Activated CD4-positive, alpha-beta T cell treated with anti-CD3 and anti-CD28 coated beads for 36 hours (primary cell): ENCODE measurements around the gene FLNC. TPM values are rescaled to one million over a fixed set of nuclear protein-coding genes. Genes with fewer than 3 reads are reported as not detected.
A peak's percentile ranks its signal among the peaks of the same experiment; 100 is the strongest.

ENCODE experiments used
- ATAC-seq: fragments of 200-7000 bp; cut with Tn5 transposase; one replicate; pipeline ENCODE4 v1.10.0; 2021; ENCODE audit warnings: mild to moderate bottlenecking, moderate library complexity
- CTCF ChIA-PET: fragments of 350-600 bp; sonication (Branson Sonifier 250); formaldehyde crosslinking; loops from one replicate; lab custom pipeline; 2021; ENCODE audit warnings: antibody characterized with exemption; lab: Charles Lee
- POLR2A ChIA-PET: fragments of 350-600 bp; sonication (Branson Sonifier 250); formaldehyde crosslinking; loops from one replicate; lab custom pipeline; 2021; ENCODE audit warnings: antibody characterized with exemption, inconsistent platforms; lab: Charles Lee
- DNase-seq: peaks from one replicate; pipeline ENCODE4 v3.0.0-alpha.2; 2020
- H3K27ac Mint-ChIP-seq: one replicate; pipeline ENCODE4 v1.8.0; 2021; ENCODE audit warnings: mixed read lengths
- H3K27me3 Mint-ChIP-seq: one replicate; pipeline ENCODE4 v1.8.0; 2021; ENCODE audit warnings: mixed read lengths
- H3K36me3 Mint-ChIP-seq: one replicate; pipeline ENCODE4 v1.8.0; 2021; ENCODE audit warnings: low read depth, mixed read lengths
- H3K4me1 Mint-ChIP-seq: one replicate; pipeline ENCODE4 v1.8.0; 2021; ENCODE audit warnings: mixed read lengths
- H3K4me3 Mint-ChIP-seq: one replicate; pipeline ENCODE4 v1.8.0; 2021; ENCODE audit warnings: mild to moderate bottlenecking, moderate library complexity, mixed read lengths
- H3K9me3 Mint-ChIP-seq: one replicate; pipeline ENCODE4 v1.8.0; 2021; ENCODE audit warnings: low read depth, mixed read lengths
- intact Hi-C, 2 experiments: fragments of 100-400 bp; cut with DNase I in 1 of 2; cut with micrococcal nuclease in 1 of 2; formaldehyde crosslinking; loops; one replicate each; pipeline versions ENCODE4 v1.14.2 to v1.15.1; 2022 to 2024; cut with DNase I, micrococcal nuclease
- total RNA-seq, 2 experiments: library from RNA; stranded (reverse); gene quantifications; one replicate each; pipeline ENCODE4 v1.2.3, GENCODE V29; 2021

FLNC gene
- total RNA-seq, 2 experiments from 2014 or later = 0.09 to 0.18 TPM

DNA sequence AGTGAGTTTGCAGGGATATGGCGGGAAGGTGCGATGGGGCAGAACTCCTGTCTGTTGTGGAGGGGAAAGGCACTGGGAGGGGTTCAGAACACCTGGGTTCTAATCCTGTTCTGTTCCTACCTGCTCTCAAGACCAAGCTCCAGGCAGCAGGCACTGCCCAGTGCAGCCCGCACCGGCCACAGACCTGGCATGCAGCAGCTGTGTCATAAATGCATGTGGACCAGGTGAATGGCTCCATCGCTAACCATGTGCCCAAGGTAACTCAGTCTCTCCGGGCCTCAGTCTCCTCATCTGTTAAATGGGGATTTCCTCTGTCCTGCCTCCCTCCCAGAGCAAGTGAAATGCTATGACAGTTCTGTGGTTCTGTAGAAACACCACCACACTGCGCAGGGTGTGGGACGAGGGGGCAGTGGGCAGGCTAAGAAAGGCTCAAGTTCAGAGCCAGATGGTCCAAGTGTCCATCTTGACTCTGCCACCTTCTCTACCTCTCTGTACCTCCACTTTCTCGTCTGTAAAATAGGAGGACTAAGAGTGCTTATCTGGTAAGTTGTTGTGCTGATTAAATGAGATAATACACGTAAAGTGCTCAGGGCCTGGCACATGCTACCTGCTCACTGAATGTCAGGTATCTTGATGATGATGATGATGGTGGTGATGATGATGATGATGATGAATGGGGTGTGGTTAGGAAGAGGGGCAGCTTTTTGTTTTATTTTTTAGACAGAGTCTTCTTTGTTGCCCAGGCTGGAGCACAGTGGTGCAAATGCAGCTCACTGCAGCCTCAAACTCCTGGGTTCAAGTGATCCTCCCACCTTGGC, 55.4 kb downstream of the FLNC start:
- ChIA-PET POLR2A (interaction anchor here (0.7 kb wide), 1 partner anchor 584 kb away, joined by 3 read pairs; no protein-coding TSS in a partner anchor), CTCF (interaction anchor here (0.6 to 4.3 kb wide), 4 partner anchors 9 to 206 kb away, joined by 3 to 49 read pairs (median 4); partner anchors contain the start of gene ATP6V1F)
- no peaks in the 10 kb centered on the region for H3K4me1 Mint-ChIP-seq
- DNase-seq (no peak), ATAC-seq (no peak)
- H3K4me3 Mint-ChIP-seq = no peak overlapping the region
- H3K36me3 Mint-ChIP-seq = no peaks in the 10 kb centered on the region
- intact Hi-C loops = no loop called here
- no peaks in the 10 kb centered on the region for H3K9me3 Mint-ChIP-seq
- H3K27me3 Mint-ChIP-seq = peaks cover 9% of the 10 kb centered on the region
- no peak overlapping the region for H3K27ac Mint-ChIP-seq

DNA sequence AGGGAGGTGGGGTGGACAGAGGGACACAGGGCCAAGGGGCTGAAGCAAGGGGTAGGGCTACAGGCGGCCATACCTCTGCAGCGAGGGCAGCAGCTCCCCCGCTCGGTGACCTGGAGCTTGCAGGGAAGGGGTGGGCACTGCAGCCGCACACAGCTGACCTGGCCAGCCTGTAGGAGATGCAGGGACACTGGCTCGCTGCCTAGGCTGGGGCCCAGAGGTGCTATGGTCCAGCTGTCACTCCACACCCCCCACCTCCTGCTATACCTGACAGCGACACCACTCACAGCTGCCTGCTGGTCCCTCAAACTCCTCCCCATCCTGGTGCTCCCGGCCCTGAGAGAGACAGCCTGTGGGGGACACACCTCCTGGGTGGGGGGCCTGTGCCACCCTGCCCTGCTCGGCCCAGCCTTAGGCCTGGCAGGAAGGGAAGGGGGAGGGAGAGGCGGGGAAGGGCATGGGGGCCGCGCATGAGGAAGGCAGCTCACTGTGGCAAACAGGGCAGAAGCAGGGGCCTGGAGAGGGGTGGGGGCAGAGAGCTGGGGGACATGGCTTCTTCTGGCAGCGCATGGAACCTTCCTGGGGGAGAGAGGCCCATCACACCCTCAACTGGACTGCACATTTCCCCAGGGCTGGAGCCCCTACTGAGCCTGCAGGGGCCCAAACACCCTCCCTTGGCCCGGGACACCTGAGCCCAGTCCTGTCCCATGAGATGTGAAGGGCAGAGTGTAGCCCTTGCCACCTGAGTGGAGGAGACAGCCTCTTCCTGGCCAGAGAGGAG, 56.4 kb downstream of the FLNC start:
- CTCF ChIA-PET = interaction anchor here (0.6 to 4.3 kb wide), 4 partner anchors 8 to 205 kb away, joined by 3 to 49 read pairs (median 4); partner anchors contain the start of gene ATP6V1F
- intact Hi-C loops = no loop called here
- POLR2A ChIA-PET = interaction anchor here (0.7 kb wide), 1 partner anchor 583 kb away, joined by 3 read pairs; no protein-coding TSS in a partner anchor
- Mint-ChIP-seq H3K9me3 (no peaks in the 10 kb centered on the region), H3K4me3 (no peak overlapping the region), H3K27me3 (peaks cover 9% of the 10 kb centered on the region), H3K4me1 (no peaks in the 10 kb centered on the region), H3K36me3 (no peaks in the 10 kb centered on the region), H3K27ac (no peak overlapping the region)
- no peak for ATAC-seq
- DNase-seq = no peak

- ChIA-PET CTCF (interaction anchor here (1.2 kb wide), 1 partner anchor 204 kb away, joined by 6 read pairs; no protein-coding TSS in a partner anchor), POLR2A (no interaction called here)
- no peak overlapping the region for H3K4me3 Mint-ChIP-seq
- no peak overlapping the region for H3K27ac Mint-ChIP-seq
- H3K27me3 Mint-ChIP-seq = peaks cover 13% of the 10 kb centered on the region
- H3K9me3 Mint-ChIP-seq = no peaks in the 10 kb centered on the region
- intact Hi-C loops = no loop called here
- ATAC-seq (no peak), DNase-seq (no peak)
- no peaks in the 10 kb centered on the region for H3K36me3 Mint-ChIP-seq
- no peaks in the 10 kb centered on the region for H3K4me1 Mint-ChIP-seq
Observed at GRCh38 chr7:128887169-128888038, 57.2 kb downstream of the FLNC start.

- Mint-ChIP-seq H3K4me1 (no peaks in the 10 kb centered on the region), H3K36me3 (no peaks in the 10 kb centered on the region), H3K4me3 (no peak overlapping the region), H3K27me3 (peaks cover 13% of the 10 kb centered on the region), H3K27ac (no peak overlapping the region), H3K9me3 (no peaks in the 10 kb centered on the region)
- no peak for DNase-seq
- intact Hi-C loops = no loop called here
- POLR2A ChIA-PET = no interaction called here
- no peak for ATAC-seq
- CTCF ChIA-PET = no interaction called here
Observed at GRCh38 chr7:128888039-128888755, 58.0 kb downstream of the FLNC start.

DNA sequence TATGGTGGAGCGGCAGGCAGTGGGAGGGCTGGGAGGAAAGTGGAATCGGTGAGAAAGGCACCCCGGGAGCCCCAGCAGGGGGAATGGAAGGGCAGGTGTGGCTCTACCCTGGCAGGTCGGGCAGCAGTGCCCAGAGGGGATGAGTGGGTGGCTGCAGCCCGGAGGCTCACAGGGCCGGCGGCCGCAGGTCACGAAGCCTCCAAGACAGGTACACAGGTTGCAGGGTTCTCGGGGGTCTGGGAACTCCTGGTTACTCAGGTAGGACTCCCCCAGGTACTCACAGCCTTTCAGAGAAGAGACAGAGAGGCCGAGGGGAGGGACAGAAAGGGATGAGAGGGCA, 58.5 kb downstream of the FLNC start:
- peaks cover 13% of the 10 kb centered on the region for H3K27me3 Mint-ChIP-seq
- no peak overlapping the region for H3K27ac Mint-ChIP-seq
- ChIA-PET CTCF (interaction anchor here (0.5 kb wide), 1 partner anchor 342 kb away, joined by 3 read pairs; no protein-coding TSS in a partner anchor), POLR2A (no interaction called here)
- H3K9me3 Mint-ChIP-seq = no peaks in the 10 kb centered on the region
- intact Hi-C loops = no loop called here
- no peak overlapping the region for H3K4me3 Mint-ChIP-seq
- H3K36me3 Mint-ChIP-seq = no peaks in the 10 kb centered on the region
- H3K4me1 Mint-ChIP-seq = no peaks in the 10 kb centered on the region
- DNase-seq (no peak), ATAC-seq (no peak)

DNA sequence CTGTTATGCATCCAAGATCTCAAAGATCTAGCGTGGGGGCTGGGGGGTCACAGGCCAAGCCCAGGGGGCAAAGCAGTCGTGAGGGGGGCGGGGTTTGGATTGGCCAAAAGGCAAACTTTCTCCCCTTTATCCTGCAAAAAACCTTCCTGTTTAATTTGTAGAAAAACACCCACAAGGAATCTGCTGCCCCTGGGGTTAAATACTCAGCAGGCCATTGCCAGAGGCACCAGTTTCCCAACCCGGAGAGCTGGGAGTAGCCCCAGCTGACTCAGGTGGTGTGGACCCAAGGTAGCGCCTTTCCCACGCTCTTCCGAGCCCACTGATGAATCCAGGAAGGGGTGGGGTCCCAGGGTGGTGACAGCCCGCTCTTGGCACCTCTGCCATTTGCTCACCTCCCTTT, 58.9 kb downstream of the FLNC start:
- ChIA-PET CTCF (interaction anchor here (0.5 to 0.7 kb wide), 2 partner anchors 184 to 342 kb away, joined by 3 read pairs; no protein-coding TSS in a partner anchor), POLR2A (no interaction called here)
- Mint-ChIP-seq H3K27me3 (peaks cover 13% of the 10 kb centered on the region), H3K36me3 (no peaks in the 10 kb centered on the region), H3K9me3 (no peaks in the 10 kb centered on the region), H3K4me1 (no peaks in the 10 kb centered on the region), H3K4me3 (no peak overlapping the region), H3K27ac (no peak overlapping the region)
- intact Hi-C loops = no loop called here
- ATAC-seq (no peak), DNase-seq (no peak)

DNA sequence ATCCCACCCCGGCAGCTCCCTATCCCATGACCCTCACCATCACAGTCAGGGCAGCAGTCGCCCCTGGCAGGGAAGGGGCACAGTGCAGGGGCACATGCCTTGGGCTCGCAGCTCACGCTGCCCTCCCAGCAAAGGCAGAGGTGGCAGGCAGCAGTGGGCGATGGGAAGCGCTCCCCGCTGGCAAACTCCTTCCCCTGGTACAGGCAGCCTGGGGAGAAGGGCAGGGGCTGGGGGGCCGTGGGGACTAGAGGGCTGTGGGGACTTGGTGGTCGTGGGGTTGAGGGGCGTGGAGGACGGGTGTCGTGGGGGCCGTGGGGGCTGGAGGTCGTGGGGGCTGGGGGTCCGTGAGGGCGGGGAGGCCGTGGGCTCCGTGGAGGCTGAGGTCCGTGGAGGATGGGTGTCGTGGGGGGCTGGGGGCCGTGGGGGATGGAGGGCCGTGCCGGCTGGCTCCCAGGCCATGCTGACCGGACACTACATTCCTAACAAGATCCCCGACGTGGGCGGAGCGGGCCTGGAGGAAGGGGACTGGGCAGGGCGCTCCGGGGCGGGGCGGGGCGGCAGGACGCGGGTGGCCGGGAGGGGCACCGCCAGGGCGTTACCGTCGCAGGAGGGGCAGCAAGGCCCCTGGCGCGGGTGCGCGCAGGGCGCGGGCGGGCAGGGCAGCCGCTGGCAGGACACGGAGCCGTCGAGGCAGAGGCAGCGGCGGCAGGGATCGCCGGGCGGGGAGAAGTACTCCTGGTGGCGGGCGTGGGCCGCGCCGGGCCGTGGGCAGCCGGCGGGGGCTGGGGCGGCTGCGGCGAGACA, 60.3 kb downstream of the FLNC start:
- intact Hi-C loops = no loop called here
- H3K36me3 Mint-ChIP-seq = no peaks in the 10 kb centered on the region
- CTCF ChIA-PET = no interaction called here
- DNase-seq = no peak
- H3K27ac Mint-ChIP-seq = no peak overlapping the region
- H3K4me1 Mint-ChIP-seq = no peaks in the 10 kb centered on the region
- no peaks in the 10 kb centered on the region for H3K9me3 Mint-ChIP-seq
- no peak overlapping the region for H3K4me3 Mint-ChIP-seq
- POLR2A ChIA-PET = no interaction called here
- H3K27me3 Mint-ChIP-seq = peaks cover 13% of the 10 kb centered on the region
- ATAC-seq = no peak

- Mint-ChIP-seq H3K4me1 (no peaks in the 10 kb centered on the region), H3K4me3 (no peak overlapping the region), H3K36me3 (no peaks in the 10 kb centered on the region), H3K27me3 (peaks cover 11% of the 10 kb centered on the region), H3K27ac (no peak overlapping the region), H3K9me3 (no peaks in the 10 kb centered on the region)
- ATAC-seq = no peak
- DNase-seq = peak; percentile 35
- CTCF ChIA-PET = no interaction called here
- intact Hi-C loops = no loop called here
- POLR2A ChIA-PET = no interaction called here
Observed at GRCh38 chr7:128891110-128891941, 61.1 kb downstream of the FLNC start.

- H3K27me3 Mint-ChIP-seq = peaks cover 11% of the 10 kb centered on the region
- no peaks in the 10 kb centered on the region for H3K4me1 Mint-ChIP-seq
- DNase-seq (no peak), ATAC-seq (no peak)
- H3K9me3 Mint-ChIP-seq = no peaks in the 10 kb centered on the region
- ChIA-PET POLR2A (no interaction called here), CTCF (no interaction called here)
- intact Hi-C loops = no loop called here
- H3K27ac Mint-ChIP-seq = no peak overlapping the region
- no peak overlapping the region for H3K4me3 Mint-ChIP-seq
- H3K36me3 Mint-ChIP-seq = no peaks in the 10 kb centered on the region
Observed at GRCh38 chr7:128891942-128892269, 61.7 kb downstream of the FLNC start.
